ENCODE measurements around the gene FXYD3. TPM values are rescaled to one million over a fixed set of nuclear protein-coding genes. Genes with fewer than 3 reads are reported as not detected.
"Not testable (repeated sequence)": the region's sequence is repeated elsewhere in the genome, so short reads cannot be mapped to it uniquely, and the experiment has no call there.

Gene FXYD3
- total and polyA plus RNA-seq, 2 donors: 62.3 to 170 TPM

DNA sequence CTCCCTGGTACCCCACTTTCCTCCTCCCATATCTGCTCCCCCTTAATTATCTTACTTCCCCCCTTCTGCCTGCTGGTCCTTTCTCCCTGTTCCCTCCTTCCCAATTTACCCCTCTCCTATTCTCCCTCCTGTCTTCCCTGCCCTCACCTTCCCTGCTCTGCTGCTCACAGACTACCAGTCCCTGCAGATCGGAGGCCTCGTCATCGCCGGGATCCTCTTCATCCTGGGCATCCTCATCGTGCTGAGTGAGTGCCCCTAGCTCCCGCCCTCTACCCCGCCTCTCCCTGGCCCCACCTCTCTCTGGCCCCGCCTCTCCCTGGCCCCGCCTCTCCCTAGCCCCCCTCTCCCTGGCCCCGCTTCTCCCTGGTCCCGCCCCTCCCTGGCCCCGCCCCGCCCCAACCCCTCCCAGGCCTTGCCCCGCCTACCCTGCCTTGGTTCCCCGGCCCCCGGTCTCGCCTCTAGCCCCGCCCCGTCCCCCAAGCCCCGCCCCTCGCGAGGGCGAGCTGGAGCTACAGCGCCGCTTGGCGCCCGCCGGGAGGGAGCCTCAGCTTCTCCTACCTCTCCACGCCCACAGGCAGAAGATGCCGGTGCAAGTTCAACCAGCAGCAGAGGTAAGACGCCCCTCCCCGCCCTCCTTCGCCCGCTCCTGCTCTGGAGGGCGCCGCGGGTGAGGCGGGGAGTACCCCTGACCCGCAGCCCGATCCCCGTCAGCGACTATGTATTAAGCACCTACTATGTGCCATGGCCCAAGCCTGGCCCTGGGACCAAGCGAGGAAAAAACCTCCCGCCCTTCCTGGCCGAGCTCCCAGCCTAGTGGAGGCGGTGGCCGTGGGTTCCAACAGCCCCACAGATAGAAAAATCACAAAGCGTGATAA is 25.6 kb downstream of the FXYD3 start:
- no peak for DNase-seq (ENCODE audit: extremely low spot score)
- Histone ChIP-seq H3K4me1 (ENCODE audit: insufficient read depth) (no peaks in the 10 kb centered on the region), H3K27ac (ENCODE audit: low read depth) (no peak overlapping the region), H3K36me3 (ENCODE audit: insufficient read depth) (no peaks in the 10 kb centered on the region), H3K4me3 (ENCODE audit: low read depth, low read length) (peak overlapping the region; percentile 8)
- 7% methylated on average over 48 of the region's 48 CpGs for WGBS

DNA sequence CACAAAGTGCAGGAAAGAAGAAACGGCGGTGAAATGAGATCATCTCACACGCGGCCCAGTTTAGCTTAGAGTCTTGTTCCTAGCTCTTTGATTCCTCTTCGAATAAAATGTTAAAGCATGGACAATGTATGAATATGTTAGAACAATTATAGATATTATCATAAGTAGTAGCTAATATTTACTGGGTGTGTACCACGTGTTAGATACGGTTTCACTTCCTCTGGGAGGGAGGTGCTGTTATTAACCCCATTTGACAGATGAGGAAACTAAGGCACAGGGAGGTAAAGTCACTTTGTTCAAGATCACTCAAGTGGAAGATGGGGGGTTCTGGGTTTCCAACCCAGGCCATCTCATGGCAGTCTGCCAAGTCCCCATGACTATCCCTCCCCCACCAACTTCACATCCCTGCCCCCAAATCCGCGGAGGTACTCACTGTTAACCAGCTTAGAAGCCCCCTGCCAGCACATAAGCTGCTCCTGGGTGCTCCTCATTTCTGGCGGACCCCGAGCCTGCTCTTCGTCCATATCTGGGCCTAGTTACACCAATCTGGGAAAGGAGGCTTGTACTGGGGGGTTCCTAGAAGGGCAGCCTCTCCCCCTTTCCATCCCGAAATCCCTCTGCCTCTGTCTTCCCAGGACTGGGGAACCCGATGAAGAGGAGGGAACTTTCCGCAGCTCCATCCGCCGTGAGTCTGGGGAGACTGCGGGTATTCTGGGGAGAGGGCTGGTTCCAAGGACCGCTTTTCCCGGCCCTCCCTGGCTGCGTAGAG is 26.4 kb downstream of the FXYD3 start:
- 47% methylated on average over 21 of the region's 21 CpGs for WGBS
- no peak for DNase-seq (ENCODE audit: extremely low spot score)
- Histone ChIP-seq H3K4me1 (ENCODE audit: insufficient read depth) (no peaks in the 10 kb centered on the region), H3K27ac (ENCODE audit: low read depth) (no peak overlapping the region), H3K36me3 (ENCODE audit: insufficient read depth) (no peaks in the 10 kb centered on the region), H3K4me3 (ENCODE audit: low read depth, low read length) (no peak overlapping the region)

DNA sequence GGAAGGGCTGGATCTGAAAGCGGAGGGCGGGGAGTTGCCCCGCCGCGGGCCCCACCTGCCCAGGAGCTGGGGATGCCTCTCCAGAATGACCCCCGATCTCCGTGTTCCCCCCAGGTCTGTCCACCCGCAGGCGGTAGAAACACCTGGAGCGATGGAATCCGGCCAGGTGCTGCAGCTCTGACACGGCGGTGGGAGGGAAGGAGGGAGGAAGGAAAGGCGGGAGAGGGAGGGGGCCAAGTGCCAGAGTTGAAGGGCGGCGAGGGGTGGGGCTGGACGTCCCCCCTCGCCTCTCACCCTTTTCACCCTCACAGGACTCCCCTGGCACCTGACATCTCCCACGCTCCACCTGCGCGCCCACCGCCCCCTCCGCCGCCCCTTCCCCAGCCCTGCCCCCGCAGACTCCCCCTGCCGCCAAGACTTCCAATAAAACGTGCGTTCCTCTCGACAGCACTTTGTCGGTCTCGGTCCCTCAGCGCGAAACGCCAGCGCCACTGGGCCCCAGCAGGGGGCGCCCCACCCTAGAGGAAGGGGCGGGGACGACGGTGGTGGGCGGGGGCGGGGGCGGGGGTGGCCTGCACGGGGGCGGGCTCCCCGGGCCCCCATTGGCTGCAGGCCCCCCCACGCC is 27.1 kb downstream of the FXYD3 start:
- Histone ChIP-seq H3K27ac (ENCODE audit: low read depth) (no peak overlapping the region), H3K4me3 (ENCODE audit: low read depth, low read length) (no peak overlapping the region), H3K4me1 (ENCODE audit: insufficient read depth) (no peaks in the 10 kb centered on the region), H3K36me3 (ENCODE audit: insufficient read depth) (no peaks in the 10 kb centered on the region)
- no peak for DNase-seq (ENCODE audit: extremely low spot score)
- WGBS: 15% methylated on average over 45 of the region's 46 CpGs

DNA sequence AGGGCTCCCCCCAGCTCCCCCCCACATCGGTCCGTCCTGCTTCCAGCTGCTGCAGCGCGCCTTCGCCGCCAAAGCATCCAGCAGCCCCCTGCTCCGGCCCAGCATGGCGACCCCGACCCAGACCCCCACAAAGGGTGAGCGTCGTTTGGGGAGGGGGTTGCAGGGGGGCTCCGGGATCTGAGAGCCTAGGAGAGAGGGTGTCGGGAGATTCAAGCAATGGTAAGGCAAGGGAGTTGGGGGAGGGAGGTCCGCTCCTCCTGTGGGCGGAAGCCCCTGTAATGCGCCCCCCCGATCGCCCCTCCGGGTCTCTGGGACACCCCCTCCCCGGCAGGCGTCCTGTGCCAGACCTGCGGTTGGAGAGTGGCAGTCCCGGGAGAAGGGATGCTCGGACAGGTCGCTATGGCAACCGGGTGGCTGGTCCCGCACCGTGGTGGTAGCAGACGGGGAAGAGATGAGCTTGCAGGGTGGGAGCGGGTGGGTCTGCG is 27.6 kb downstream of the FXYD3 start, which contains the start of gene FXYD7:
FXYD7 (plus strand) TSS at position 25 of the 485 bp plus-strand sequence; CDS start at position 104, 79 bp downstream.
- H3K4me1 ChIP-seq (ENCODE audit: insufficient read depth): no peaks in the 10 kb centered on the region
- no peak within 1 kb of the TSS for H3K4me3 ChIP-seq (ENCODE audit: low read depth, low read length)

DNA sequence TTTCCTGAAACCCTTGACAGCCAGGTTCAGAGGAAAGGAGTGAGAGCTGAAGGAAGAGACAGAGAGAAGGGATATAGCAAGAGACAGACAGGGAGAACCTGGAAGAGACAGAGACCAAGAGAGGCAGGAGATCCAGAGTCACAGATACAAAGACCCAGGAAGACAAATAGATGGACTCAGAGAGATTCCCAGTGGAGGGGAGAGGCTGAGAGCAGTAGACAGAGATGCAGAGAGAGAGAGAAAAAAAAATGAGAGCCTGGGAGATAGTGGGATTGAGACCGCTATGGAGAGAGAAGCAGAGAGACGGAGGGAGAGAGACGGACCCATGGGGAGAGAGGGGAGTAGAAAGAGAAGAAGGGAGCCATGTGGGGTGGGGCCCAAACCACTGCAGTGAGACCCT is 28.2 kb downstream of the FXYD3 start:
- no peak for DNase-seq (ENCODE audit: extremely low spot score)
- H3K4me3 ChIP-seq (ENCODE audit: low read depth, low read length): no peak overlapping the region
- no peaks in the 10 kb centered on the region for H3K4me1 ChIP-seq (ENCODE audit: insufficient read depth)
- H3K27ac ChIP-seq (ENCODE audit: low read depth): no peak overlapping the region
- no peaks in the 10 kb centered on the region for H3K36me3 ChIP-seq (ENCODE audit: insufficient read depth)
- WGBS: 59% methylated on average over 3 of the region's 3 CpGs

More for the DNA sequence above, 27.6 kb downstream of the FXYD3 start, which contains the start of gene FXYD7:
- no peaks in the 10 kb centered on the region for H3K36me3 ChIP-seq (ENCODE audit: insufficient read depth)
- no peak for DNase-seq (ENCODE audit: extremely low spot score)
- no peak within 1 kb of the TSS for H3K27ac ChIP-seq (ENCODE audit: low read depth)
- WGBS: 14% methylated on average over 31 of the region's 31 CpGs

DNA sequence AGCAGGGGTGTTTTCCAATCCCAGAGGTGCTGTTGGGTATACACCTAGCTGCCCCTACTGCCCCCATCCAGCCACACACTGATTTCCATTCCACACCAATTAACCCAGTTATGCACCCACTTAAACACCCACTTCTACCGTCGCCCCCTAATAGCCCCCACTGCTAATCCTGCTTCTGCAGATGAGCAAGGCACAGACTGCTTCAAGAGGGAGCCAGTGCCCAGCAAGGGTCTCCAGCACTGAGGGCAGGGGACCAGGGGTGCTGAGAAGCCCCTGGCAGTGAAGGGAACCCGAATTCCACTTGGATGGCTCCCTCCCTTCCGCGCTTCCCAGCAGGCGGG is 28.6 kb downstream of the FXYD3 start:
- DNase-seq (ENCODE audit: extremely low spot score): no peak
- Histone ChIP-seq H3K27ac (ENCODE audit: low read depth) (no peak overlapping the region), H3K4me3 (ENCODE audit: low read depth, low read length) (no peak overlapping the region), H3K36me3 (ENCODE audit: insufficient read depth) (no peaks in the 10 kb centered on the region), H3K4me1 (ENCODE audit: insufficient read depth) (no peaks in the 10 kb centered on the region)
- WGBS: 44% methylated on average over 6 of the region's 6 CpGs

DNA sequence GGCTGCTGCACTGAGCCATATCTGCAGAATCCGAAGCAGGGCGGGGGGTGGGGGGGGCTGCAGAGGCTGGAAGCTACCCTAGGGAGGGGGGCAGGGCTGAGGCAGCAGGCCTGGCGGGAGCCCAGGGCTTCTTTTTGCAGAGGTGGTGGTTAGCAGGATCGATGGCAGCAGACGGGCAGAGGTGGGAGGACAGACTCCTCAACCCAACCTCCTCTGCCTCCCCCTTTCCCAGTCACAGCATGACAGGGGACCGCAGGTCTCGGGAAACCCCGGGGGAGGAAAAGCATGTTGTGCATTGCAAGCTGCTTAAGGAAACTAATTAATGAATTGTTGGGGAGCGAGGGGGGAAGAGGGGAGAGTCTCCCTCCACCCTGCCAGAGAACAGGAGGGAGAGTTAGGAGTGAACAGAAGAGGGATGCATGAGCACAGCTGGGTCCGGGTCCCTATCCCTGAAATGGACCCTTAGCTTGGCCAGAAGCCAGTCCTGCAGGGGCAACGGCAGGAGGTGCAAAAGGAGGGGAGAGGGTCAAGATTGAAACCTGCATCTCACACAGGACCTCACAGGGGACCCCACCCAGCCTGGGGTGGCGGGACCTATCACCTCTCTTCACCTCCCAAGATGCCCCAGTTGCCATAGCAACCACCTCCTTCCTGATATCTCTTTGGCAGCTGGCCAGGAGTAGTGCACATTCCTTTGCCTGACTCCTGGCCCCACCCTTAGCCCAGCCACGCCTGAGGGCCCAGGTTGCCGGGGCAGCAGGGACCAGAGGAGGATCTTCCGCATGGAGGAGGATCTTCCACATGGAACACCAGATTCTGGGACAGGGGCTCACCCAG is 29.2 kb downstream of the FXYD3 start:
- no peaks in the 10 kb centered on the region for H3K36me3 ChIP-seq (ENCODE audit: insufficient read depth)
- H3K4me1 ChIP-seq (ENCODE audit: insufficient read depth): no peaks in the 10 kb centered on the region
- no peak for DNase-seq (ENCODE audit: extremely low spot score)
- H3K4me3 ChIP-seq (ENCODE audit: low read depth, low read length): no peak overlapping the region
- no peak overlapping the region for H3K27ac ChIP-seq (ENCODE audit: low read depth)
- 32% methylated on average over 15 of the region's 15 CpGs for WGBS

DNA sequence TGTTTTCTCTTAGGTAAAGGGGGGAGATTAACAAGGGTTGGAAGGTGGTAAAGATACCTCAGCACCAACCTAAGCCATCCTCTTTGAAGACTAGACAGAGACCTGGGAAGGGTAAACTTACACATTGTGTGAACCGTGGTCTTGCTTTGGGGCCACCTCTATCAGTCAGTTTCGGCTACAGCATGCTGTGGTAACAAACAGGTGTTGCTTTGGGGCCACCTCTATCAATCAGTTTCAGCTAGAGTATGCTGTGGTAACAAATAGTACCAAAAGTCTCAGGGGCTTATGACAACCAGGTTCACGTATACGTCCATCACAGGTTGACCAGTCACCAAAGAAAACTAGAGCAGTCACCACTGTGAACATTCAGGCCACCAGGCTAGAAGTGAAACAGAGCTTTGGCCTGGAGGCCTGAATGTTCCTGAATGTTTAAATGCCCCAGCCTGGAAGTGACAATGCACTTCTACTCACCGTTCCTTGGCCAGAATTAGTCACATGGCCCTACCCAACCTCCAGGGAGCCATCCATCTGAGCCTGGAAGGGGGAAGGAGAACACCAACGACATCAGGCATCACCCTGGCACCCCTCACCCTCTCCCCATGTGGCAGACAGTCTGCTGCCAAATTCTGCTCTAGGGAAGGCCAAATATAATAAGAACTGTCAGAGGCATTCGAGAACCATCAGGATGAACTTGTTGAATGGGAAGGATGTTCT is 31.3 kb downstream of the FXYD3 start:
- Histone ChIP-seq H3K27ac (ENCODE audit: low read depth) (no peak overlapping the region), H3K4me3 (ENCODE audit: low read depth, low read length) (no peak overlapping the region), H3K36me3 (ENCODE audit: insufficient read depth) (no peaks in the 10 kb centered on the region), H3K4me1 (ENCODE audit: insufficient read depth) (no peaks in the 10 kb centered on the region)
- DNase-seq (ENCODE audit: extremely low spot score): no peak
- WGBS: 78% methylated on average over 7 of the region's 7 CpGs

DNA sequence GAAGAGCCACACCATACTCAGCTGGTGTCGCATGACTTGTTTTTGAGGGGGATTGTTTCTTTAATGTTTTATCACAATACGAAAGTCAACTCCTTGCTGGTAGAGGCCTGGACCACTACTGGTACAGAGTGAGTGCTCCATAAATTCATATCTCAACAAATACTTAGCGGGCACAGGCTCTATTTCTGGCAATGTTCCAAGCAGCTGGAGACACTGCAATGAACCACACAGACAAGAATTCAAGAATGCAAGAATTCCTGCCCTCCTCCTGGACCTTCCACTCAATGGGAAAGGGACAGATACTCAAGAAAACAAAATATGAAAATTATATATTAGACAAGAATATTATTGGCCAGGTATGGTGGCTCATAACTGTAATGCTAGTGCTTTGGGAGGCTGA is 33.8 kb downstream of the FXYD3 start:
- H3K4me3 ChIP-seq (ENCODE audit: low read depth, low read length): no peak overlapping the region
- 77% methylated on average over 3 of the region's 3 CpGs for WGBS
- DNase-seq (ENCODE audit: extremely low spot score): no peak
- H3K27ac ChIP-seq (ENCODE audit: low read depth): no peak overlapping the region
- H3K36me3 ChIP-seq (ENCODE audit: insufficient read depth): no peaks in the 10 kb centered on the region
- no peaks in the 10 kb centered on the region for H3K4me1 ChIP-seq (ENCODE audit: insufficient read depth)

DNA sequence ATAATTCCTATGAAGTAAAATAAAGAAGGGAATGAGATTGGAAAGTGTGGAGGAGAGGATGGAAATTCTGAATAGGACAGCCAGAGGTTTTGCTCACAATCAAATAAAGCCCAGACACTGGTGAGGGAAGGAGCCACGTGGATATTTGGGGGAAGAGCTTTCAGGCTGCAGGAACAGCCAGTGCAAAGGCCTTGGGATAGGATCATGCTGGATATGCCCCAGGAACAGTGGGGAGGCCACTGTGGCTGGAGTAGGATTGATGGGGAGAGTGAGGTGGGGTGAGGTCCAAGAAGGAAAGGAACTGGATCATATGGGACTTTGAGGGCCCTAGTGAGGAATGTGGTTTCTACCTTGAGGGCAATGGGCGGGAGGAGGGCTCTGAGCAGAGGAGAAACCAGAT is 34.8 kb downstream of the FXYD3 start:
- WGBS: 77% methylated on average over 2 of the region's 2 CpGs

DNA sequence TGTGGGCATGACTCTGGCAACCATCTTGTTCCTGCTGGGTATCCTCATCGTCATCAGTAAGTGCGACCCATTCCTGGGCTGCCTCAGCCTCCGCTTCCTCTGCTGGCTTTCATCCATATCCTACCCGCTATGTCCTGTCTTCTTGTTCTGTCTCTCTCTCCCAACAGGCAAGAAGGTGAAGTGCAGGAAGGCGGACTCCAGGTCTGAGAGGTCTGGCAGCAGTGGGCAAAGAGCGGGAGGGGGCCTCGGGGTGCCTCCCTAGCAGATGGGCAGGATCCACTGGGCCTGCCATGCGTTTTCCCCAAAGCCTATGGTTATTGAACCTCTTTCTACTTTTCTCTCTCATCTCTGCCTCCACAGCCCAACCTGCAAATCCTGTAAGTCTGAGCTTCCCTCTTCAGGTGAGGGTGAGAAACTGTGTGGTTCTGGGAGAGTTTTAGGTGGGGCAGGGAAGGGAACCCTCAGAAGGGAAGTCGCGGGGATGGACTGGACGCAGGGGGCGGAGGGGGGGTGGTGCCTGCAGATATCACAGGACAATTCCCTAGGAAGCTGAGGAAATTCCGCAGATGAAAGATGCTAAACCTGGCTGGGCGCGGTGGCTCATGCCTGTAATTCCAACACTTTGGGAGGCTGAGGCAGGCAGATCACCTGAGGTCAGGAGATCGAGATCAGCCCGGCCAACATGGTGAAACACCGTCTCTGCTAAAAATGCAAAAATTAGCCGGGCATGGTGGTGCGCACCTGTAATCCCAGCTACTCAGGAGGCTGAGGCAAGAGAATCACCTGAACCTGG is 35.8 kb downstream of the FXYD3 start:
- no peaks in the 10 kb centered on the region for H3K4me1 ChIP-seq (ENCODE audit: insufficient read depth)
- H3K4me3 ChIP-seq (ENCODE audit: low read depth, low read length): no peak overlapping the region
- DNase-seq (ENCODE audit: extremely low spot score): no peak
- no peak overlapping the region for H3K27ac ChIP-seq (ENCODE audit: low read depth)
- no peaks in the 10 kb centered on the region for H3K36me3 ChIP-seq (ENCODE audit: insufficient read depth)
- 90% methylated on average over 20 of the region's 20 CpGs for WGBS

More for the DNA sequence above, 34.8 kb downstream of the FXYD3 start:
- H3K27ac ChIP-seq (ENCODE audit: low read depth): no peak overlapping the region
- H3K4me3 ChIP-seq (ENCODE audit: low read depth, low read length): no peak overlapping the region
- no peaks in the 10 kb centered on the region for H3K4me1 ChIP-seq (ENCODE audit: insufficient read depth)
- no peak for DNase-seq (ENCODE audit: extremely low spot score)
- H3K36me3 ChIP-seq (ENCODE audit: insufficient read depth): no peaks in the 10 kb centered on the region

DNA sequence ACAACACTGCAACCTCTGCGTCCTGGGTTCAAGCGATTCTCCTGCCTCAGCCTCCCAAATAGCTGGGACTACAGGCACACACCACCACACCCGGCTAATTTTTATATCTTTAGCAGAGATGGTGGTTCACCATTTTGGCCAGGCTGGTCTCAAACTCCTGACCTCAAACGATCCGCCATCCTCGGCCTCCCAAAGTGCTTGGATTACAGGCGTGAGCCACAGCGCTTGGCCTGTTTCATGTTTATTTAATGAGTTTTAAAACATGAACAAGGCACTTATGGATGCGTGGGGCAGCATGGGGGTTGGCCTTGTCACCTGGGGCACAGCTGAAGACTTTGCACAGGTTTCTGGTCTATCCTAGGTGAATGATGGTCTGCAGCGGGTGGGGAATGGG is 37.5 kb downstream of the FXYD3 start:
- H3K27ac ChIP-seq (ENCODE audit: low read depth); H3K4me1 ChIP-seq (ENCODE audit: insufficient read depth); H3K4me3 ChIP-seq (ENCODE audit: low read depth, low read length); DNase-seq (ENCODE audit: extremely low spot score); H3K36me3 ChIP-seq (ENCODE audit: insufficient read depth): not testable (repeated sequence)
- WGBS: 58% methylated on average over 10 of the region's 10 CpGs
